ENCODE measurements around the gene CADM1. TPM values are rescaled to one million over a fixed set of nuclear protein-coding genes. Genes with fewer than 3 reads are reported as not detected.

Gene CADM1
- total and polyA plus RNA-seq, 2 donors (not counting 3 experiments of a cell fraction or from before 2014, with no cell fraction given) = 0.52 to 2.6 TPM

GRCh38 chr11:115489466-115489865 lies 14.7 kb downstream of the CADM1 start:
- Histone ChIP-seq H3K4me2 (ENCODE audit: insufficient read depth, low read length) (no peak overlapping the region), H3K9me3 (replicated peaks; ENCODE audit: control insufficient read depth, insufficient read depth, low read length) (no peaks in the 10 kb centered on the region), H3K27me3 (ENCODE audit: control insufficient read depth in 2 of 2, insufficient read depth in 2 of 2, low read length in 2 of 2) (no peaks in the 10 kb centered on the region), H3K9ac (replicated peaks; ENCODE audit: extremely low read depth, insufficient read depth, low read length) (no peak overlapping the region), H3K27ac (ENCODE audit: insufficient read depth, low read depth, low read length) (no peak overlapping the region), H3K79me2 (ENCODE audit: control insufficient read depth, insufficient read depth, low read length) (no peaks in the 10 kb centered on the region), H3K4me3 (replicated peaks in 1 of 3; ENCODE audit: insufficient read depth in 1 of 3, low read depth in 1 of 3, low read length in 3 of 3) (no peak overlapping the region), H3K4me1 (ENCODE audit: control insufficient read depth, extremely low read depth, insufficient read depth, low read length) (no peaks in the 10 kb centered on the region), H2AFZ (ENCODE audit: low read depth, low read length) (no peak overlapping the region), H3K9me1 (replicated peaks; ENCODE audit: control insufficient read depth, extremely low read depth, insufficient read depth, low read length) (no peaks in the 10 kb centered on the region), H4K20me1 (replicated peaks; ENCODE audit: control insufficient read depth, extremely low read depth, insufficient read depth, low read length) (no peaks in the 10 kb centered on the region), H3K36me3 (ENCODE audit: control insufficient read depth in 2 of 2, extremely low read depth in 1 of 2, insufficient read depth in 2 of 2, low read length in 2 of 2) (no peaks in the 10 kb centered on the region)
- POLR2A ChIA-PET = no interaction called here
- dilution Hi-C loops (cut with MboI; ENCODE audit: extremely low pct_ligation_motif_present, low sequenced_read_pairs) = no loop called here
- intact Hi-C loops (cut with micrococcal nuclease) = no loop called here
- no TSS peak for BruUV-seq (replicated peaks)
- DNase-seq (ENCODE audit: low read depth, low spot score) = no peak
- CTCF ChIA-PET = no interaction called here
- FAIRE-seq = no peak
- TF ChIP-seq GATA2 (IDR thresholded peaks at IDR 0.05; ENCODE audit: insufficient read depth, insufficient read length, low read depth, low read length) = no peak
- no peak for TF ChIP-seq CTCF (IDR thresholded peaks at IDR 0.05; ENCODE audit: extremely low read depth in 1 of 2, insufficient read depth in 1 of 2, low read depth in 1 of 2, low read length in 2 of 2)
- TF ChIP-seq EZH2 (IDR thresholded peaks at IDR 0.05; ENCODE audit: borderline replicate concordance, low read depth, low read length, severe bottlenecking) = no peak

GRCh38 chr11:115488945-115489344 lies 15.3 kb downstream of the CADM1 start:
- Histone ChIP-seq H3K4me1 (ENCODE audit: control insufficient read depth, extremely low read depth, insufficient read depth, low read length) (no peaks in the 10 kb centered on the region), H3K4me3 (replicated peaks in 1 of 3; ENCODE audit: insufficient read depth in 1 of 3, low read depth in 1 of 3, low read length in 3 of 3) (no peak overlapping the region), H3K9ac (replicated peaks; ENCODE audit: extremely low read depth, insufficient read depth, low read length) (no peak overlapping the region), H3K4me2 (ENCODE audit: insufficient read depth, low read length) (no peak overlapping the region), H2AFZ (ENCODE audit: low read depth, low read length) (no peak overlapping the region), H3K27me3 (ENCODE audit: control insufficient read depth in 2 of 2, insufficient read depth in 2 of 2, low read length in 2 of 2) (no peaks in the 10 kb centered on the region), H3K36me3 (ENCODE audit: control insufficient read depth in 2 of 2, extremely low read depth in 1 of 2, insufficient read depth in 2 of 2, low read length in 2 of 2) (no peaks in the 10 kb centered on the region), H4K20me1 (replicated peaks; ENCODE audit: control insufficient read depth, extremely low read depth, insufficient read depth, low read length) (no peaks in the 10 kb centered on the region), H3K9me3 (replicated peaks; ENCODE audit: control insufficient read depth, insufficient read depth, low read length) (no peaks in the 10 kb centered on the region), H3K9me1 (replicated peaks; ENCODE audit: control insufficient read depth, extremely low read depth, insufficient read depth, low read length) (no peaks in the 10 kb centered on the region), H3K79me2 (ENCODE audit: control insufficient read depth, insufficient read depth, low read length) (no peaks in the 10 kb centered on the region), H3K27ac (ENCODE audit: insufficient read depth, low read depth, low read length) (no peak overlapping the region)
- FAIRE-seq (no peak), DNase-seq (ENCODE audit: low read depth, low spot score) (no peak)
- no TSS peak for BruUV-seq (replicated peaks)
- dilution Hi-C loops (cut with MboI; ENCODE audit: extremely low pct_ligation_motif_present, low sequenced_read_pairs) = no loop called here
- ChIA-PET POLR2A (no interaction called here), CTCF (no interaction called here)
- TF ChIP-seq GATA2 (IDR thresholded peaks at IDR 0.05; ENCODE audit: insufficient read depth, insufficient read length, low read depth, low read length) (no peak), JUN (IDR thresholded peaks at IDR 0.05; ENCODE audit: borderline replicate concordance, insufficient read depth, insufficient read length, low read depth) (no peak), FOS (IDR thresholded peaks at IDR 0.05; ENCODE audit: borderline replicate concordance, insufficient read depth, low read length) (no peak), CTCF (IDR thresholded peaks at IDR 0.05; ENCODE audit: extremely low read depth in 1 of 2, insufficient read depth in 1 of 2, low read depth in 1 of 2, low read length in 2 of 2) (no peak), POLR2AphosphoS5 (IDR thresholded peaks at IDR 0.05; ENCODE audit: insufficient read depth, low read depth, low read length) (no peak), EZH2 (IDR thresholded peaks at IDR 0.05; ENCODE audit: borderline replicate concordance, low read depth, low read length, severe bottlenecking) (no peak), POLR2A (IDR thresholded peaks at IDR 0.05; ENCODE audit: low read depth, low read length) (no peak), MYC (IDR thresholded peaks at IDR 0.05; ENCODE audit: low read depth, low read length) (no peak), MAX (IDR thresholded peaks at IDR 0.05; ENCODE audit: insufficient read depth, insufficient read length) (no peak)
- intact Hi-C loops (cut with micrococcal nuclease) = no loop called here
